Stimulated activated CD8-positive, alpha-beta memory T cell treated with anti-CD3 and anti-CD28 coated beads, Interleukin-12 subunit alpha, Interleukin-12 subunit beta, amount 100 ng/mL, for 4 hours (primary cell): ENCODE data around the gene CEP131.
A peak's percentile ranks its signal among the peaks of the same experiment; 100 is the strongest.

ENCODE experiments used
- DNase-seq: peaks from one replicate; pipeline ENCODE4 v3.0.0-alpha.2; 2020; ENCODE audit warnings: low read depth

CEP131 gene

GRCh38 chr17:81251709-81252301, 29.0 kb upstream of the CEP131 start:
- DNase-seq, result no peak

DNA sequence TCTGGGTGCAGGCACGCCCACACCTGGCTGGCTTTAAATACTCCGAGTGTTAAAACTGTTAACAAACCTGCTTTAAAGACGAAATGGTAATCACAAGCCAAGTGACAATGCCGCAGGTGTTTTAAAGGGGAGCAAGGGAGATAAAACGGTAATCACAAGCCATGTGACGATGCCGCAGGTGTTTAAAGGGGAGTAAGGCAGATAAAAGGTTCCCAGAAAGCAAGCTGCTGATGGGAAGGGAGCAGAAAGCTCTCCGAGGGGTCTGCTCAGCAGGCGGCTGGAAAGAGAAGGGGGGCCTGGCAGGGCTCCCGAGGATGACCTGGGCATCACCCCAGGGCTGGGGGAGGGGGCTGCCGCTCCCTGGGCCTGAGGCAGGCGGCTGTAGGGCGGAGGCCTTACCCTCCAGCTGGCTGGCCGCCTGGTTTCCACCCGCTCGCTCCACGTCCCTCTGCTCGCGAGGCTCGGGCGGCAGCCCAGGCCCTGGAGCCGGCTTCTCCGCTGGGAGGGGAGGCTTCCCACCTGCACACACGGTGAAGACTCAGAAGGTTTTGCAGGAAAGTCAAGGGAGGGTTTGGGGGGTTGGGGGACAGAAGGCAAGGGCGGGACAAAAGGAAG, 28.4 kb upstream of the CEP131 start:
- no peak for DNase-seq

- no peak for DNase-seq
Measured at GRCh38 chr17:81250286-81251093, 27.7 kb upstream of the CEP131 start.

- no peak for DNase-seq
Measured at GRCh38 chr17:81249223-81250040, 26.7 kb upstream of the CEP131 start.

DNA sequence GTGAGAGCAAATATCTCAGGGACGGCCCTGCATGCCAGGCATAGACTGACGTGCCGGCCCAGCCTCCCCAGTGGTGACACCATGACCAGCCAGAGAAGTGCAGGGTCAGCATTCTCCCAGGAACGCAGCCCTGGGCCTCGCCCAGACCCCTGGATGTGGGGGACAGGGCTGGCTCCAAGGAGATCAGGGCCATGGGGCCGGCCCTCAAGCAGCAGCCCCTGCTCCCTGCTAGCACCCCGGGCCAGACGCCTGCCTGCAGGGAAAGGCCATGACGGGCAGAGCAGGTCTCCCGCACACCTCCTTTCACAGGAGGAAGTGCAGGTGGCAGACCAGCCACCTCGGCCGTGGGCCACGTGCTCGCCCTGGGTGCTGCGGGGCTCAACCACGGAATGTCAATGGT, 25.9 kb upstream of the CEP131 start:
- no peak for DNase-seq

- DNase-seq, result no peak
Measured at GRCh38 chr17:81247339-81247990, 24.7 kb upstream of the CEP131 start.

GRCh38 chr17:81246679-81247338, 24.0 kb upstream of the CEP131 start:
- DNase-seq, result no peak

DNA sequence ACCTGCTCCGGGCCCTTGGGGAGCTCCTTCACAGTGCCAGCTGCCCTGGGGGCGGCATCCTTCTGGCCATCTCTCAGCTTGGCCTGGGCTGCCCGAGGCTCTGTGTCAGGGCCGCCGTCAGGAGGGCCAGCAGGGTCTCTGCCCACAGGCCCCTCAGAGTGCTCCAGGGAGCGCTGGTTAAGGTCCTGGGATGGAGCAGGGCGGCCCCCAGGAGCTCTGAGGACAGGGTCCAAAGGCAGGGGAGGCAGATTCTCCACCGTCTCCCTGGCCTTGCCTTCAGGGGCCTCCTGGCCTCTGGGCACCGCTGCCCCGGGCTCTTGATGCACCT, 23.5 kb upstream of the CEP131 start:
- no peak for DNase-seq

- no peak for DNase-seq
Measured at GRCh38 chr17:81245665-81246342, 23.0 kb upstream of the CEP131 start.

GRCh38 chr17:81245024-81245664, 22.4 kb upstream of the CEP131 start:
- DNase-seq, result no peak

- DNase-seq, result no peak
Measured at GRCh38 chr17:81244358-81245023, 21.7 kb upstream of the CEP131 start.

DNA sequence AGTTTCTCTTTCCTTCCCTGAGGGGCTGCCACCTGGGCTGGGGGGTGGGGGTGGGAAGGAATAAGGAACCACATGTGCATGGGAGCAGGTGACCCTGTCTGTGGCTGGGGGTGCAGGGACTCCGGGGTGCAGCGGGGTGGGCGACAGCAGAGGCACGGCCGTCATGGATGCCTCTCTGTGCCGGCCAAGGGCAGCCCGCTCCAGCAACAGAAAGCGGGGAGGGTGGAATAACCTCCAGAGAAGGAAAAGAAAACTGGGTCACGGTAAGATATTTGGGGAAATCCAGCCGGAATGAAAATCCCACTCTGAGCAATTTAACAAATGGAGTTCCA, 20.5 kb upstream of the CEP131 start:
- DNase-seq, result no peak

DNA sequence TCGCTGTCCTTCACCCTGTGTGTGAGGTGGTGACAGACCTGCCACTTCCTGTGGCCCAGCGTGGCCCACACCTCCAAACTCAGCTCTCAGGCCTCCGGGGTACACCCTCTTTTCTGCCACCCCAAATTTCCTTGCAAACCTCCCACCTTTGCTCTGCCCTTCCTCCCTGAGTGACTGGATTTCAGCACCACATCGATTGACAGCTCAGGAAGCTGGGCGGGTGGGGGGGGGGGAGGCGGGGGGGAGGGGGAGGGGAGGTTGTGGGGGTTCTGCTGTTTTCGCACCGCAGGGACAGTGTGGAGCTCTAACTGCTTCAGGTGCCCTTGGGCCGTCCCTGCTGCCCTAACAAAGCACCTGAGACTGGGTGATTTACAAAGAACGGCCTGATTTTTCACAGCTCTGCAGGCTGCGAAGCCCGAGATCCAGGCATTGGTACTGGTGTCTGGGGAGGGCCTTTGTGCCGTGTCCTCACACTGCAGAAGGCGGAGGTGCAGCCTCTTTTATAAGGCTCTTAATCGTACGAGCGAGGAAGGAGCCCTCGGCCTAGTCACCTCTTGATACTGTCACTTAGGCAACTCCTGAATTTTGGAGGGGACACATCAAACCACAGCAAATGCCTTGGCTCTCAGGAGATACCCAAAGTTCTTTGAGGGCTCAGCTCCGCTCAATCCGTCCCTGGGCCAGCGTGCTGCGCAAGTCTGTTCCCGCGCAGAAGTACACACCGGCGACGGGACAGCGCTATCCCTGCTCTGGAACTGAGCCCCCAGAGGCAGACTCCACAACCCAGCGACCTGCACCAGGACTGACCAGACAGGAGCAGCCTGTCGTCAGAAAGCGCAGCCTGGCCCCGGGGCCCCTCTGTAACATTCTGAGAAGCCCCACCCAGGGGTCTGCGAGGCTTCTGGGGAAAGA, 19.9 kb upstream of the CEP131 start:
- no peak for DNase-seq

GRCh38 chr17:81241648-81242420, 19.1 kb upstream of the CEP131 start:
- peak; percentile 50 for DNase-seq

DNA sequence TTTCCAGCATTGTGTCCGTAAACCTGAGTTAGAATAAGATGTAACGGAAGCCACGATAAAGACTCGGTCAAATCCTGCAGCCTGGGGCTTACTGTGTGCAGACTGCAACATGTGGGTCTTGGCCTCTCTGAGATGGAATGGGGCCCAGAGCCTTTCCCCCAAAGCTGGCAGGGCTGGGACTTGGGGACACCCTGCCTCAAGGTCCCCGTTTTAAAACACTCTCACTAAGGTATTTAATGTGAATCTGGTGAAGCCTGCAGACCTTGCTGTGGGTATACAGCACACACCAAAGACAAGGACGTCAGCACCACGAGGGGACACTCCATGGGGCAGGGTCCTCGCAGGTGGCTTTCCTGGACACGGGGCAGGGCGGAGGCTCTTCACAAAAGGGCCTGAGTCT, 18.4 kb upstream of the CEP131 start:
- no peak for DNase-seq

DNA sequence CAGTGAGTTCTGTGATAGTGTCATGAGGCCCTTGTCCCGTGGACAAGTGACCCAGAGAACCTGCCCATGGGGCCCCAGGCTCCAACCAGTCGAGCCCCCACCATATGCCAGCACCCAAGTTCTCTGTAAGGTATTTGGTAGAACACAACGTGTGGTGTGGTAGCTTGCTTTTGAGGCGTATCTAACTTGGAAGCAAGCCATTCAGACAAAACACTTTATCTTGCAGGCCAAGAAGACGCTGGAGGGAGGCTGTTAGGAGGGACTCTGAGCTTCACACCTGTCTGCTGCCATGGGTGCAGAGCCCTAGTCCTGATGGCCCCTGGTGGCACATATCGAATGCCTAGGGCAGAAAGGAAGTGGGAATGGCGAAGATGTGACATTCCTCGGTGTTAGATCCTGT, 18.0 kb upstream of the CEP131 start:
- DNase-seq, result no peak

GRCh38 chr17:81239714-81240555, 17.2 kb upstream of the CEP131 start:
- DNase-seq, result peak; percentile 23
